ENCODE results near the gene EXD1.

Gene EXD1

GRCh38 chr15:41233367-41233771, 2.8 kb upstream of the EXD1 start:
- peak in 20 of 58 donors; percentile 1 to 49 (median 14) for DNase-seq

- DNase-seq: peak in 3 of 58 donors; percentile 39 to 61 (median 57)
These were observed 1.1 kb upstream of the EXD1 start for GRCh38 chr15:41231422-41232226.

GRCh38 chr15:41230345-41230649, 260 bp downstream of the EXD1 start:
- DNase-seq: no peak

- no peak for DNase-seq
These were observed 11.2 kb downstream of the EXD1 start for GRCh38 chr15:41219381-41219780.

GRCh38 chr15:41218851-41219250, 11.7 kb downstream of the EXD1 start:
- no peak for DNase-seq

- DNase-seq: no peak
These were observed 14.8 kb downstream of the EXD1 start for GRCh38 chr15:41215708-41216107.

- DNase-seq: no peak
These were observed 22.7 kb downstream of the EXD1 start for GRCh38 chr15:41207687-41208448.

GRCh38 chr15:41205315-41205714, 25.2 kb downstream of the EXD1 start:
- no peak for DNase-seq

GRCh38 chr15:41203395-41203794, 27.2 kb downstream of the EXD1 start:
- DNase-seq: no peak

GRCh38 chr15:41199470-41199869, 31.1 kb downstream of the EXD1 start:
- no peak for DNase-seq

GRCh38 chr15:41194444-41194843, 36.1 kb downstream of the EXD1 start:
- DNase-seq: no peak

- no peak for DNase-seq
These were observed 47.0 kb downstream of the EXD1 start for GRCh38 chr15:41183581-41183980.

GRCh38 chr15:41182266-41182665, 48.3 kb downstream of the EXD1 start:
- no peak for DNase-seq

- DNase-seq: no peak
These were observed 50.3 kb downstream of the EXD1 start for GRCh38 chr15:41180206-41180789.

- DNase-seq: no peak
These were observed 60.8 kb downstream of the EXD1 start for GRCh38 chr15:41169781-41170180.

- DNase-seq: no peak
These were observed 61.5 kb downstream of the EXD1 start for GRCh38 chr15:41169086-41169485.

GRCh38 chr15:41161736-41162135, 68.8 kb downstream of the EXD1 start:
- DNase-seq: no peak

- no peak for DNase-seq
These were observed 69.2 kb downstream of the EXD1 start for GRCh38 chr15:41161336-41161735.

GRCh38 chr15:41160639-41161315, 69.8 kb downstream of the EXD1 start:
- DNase-seq: no peak

GRCh38 chr15:41154412-41154811, 76.1 kb downstream of the EXD1 start:
- peak in 1 of 58 donors; percentile 4 for DNase-seq

- no peak for DNase-seq
These were observed 76.8 kb downstream of the EXD1 start for GRCh38 chr15:41153733-41154132.

GRCh38 chr15:41151451-41152005, 79.0 kb downstream of the EXD1 start:
- DNase-seq: no peak
